Activated naive CD4-positive, alpha-beta T cell treated with anti-CD3 and anti-CD28 coated beads, Interleukin-2, amount 10 ng/mL, durations not matched to agents 7 days and 5 days (primary cell): ENCODE measurements around the gene EZH1.
"Not testable (repeated sequence)": the region's sequence is repeated elsewhere in the genome, so short reads cannot be mapped to it uniquely, and the experiment has no call there.

Source experiments
- CTCF ChIA-PET: fragments of 350-600 bp; sonication (Branson Sonifier 250); formaldehyde crosslinking; loops from one replicate; lab custom pipeline; 2021; ENCODE audit warnings: antibody characterized with exemption; lab: Charles Lee
- DNase-seq: peaks from one replicate; pipeline ENCODE4 v3.0.0-alpha.2; 2020
- H3K27ac Mint-ChIP-seq: one replicate; pipeline ENCODE4 v1.8.0; 2021; ENCODE audit warnings: mild to moderate bottlenecking, moderate library complexity, mixed read lengths
- H3K27me3 Mint-ChIP-seq: one replicate; pipeline ENCODE4 v1.8.0; 2021; ENCODE audit warnings: mild to moderate bottlenecking, mixed read lengths
- H3K36me3 Mint-ChIP-seq: one replicate; pipeline ENCODE4 v1.8.0; 2021; ENCODE audit warnings: mixed read lengths
- H3K4me1 Mint-ChIP-seq: one replicate; pipeline ENCODE4 v1.8.0; 2021; ENCODE audit warnings: mixed read lengths
- H3K4me3 Mint-ChIP-seq: one replicate; pipeline ENCODE4 v1.8.0; 2021; ENCODE audit warnings: mild to moderate bottlenecking, moderate library complexity, mixed read lengths
- H3K9me3 Mint-ChIP-seq: one replicate; pipeline ENCODE4 v1.8.0; 2021; ENCODE audit warnings: mixed read lengths

The EZH1 gene

DNA sequence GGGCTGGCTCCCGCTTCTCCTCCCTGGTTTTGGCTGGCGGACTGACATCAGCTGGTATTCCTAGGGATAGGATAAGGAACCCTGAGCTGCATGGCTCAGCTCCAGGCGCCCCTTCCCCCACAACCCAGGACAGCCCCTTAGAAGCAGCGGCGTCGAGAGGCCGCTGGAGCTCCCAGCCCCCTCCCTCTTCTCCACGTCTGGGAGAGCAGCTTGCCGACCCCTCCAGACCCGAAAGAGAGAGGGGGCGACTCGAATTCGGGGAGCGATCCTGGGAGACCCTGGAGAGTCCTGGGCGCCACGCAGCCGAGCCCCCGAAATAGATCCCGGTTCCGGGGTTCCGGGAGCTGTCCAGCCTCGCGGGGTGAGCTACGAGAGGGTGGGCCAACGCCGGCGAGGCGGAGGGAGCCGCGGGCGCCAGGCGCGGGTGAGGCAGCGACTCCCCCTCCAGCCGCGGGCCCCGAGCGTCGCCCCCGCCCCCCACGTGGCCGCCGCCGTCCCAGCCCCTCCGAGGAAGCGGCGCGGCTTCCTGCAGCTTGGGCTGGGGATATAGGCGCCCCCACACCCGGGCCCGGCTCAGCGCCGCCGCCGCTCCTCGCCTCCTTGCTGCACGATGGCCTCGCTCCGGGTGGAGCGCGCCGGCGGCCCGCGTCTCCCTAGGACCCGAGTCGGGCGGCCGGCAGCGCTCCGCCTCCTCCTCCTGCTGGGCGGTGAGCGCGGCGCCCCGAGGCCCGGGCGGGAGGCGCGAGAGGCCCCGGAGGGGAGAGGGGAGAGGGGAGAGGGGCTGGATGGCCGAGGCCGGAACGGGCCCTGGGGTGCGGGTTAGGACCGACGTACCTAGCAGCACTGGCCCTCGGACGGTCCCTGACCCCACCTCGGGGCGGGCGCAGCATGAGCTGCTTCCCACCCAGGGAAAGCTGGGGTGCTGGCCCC is 16.1 kb upstream of the EZH1 start, which contains the start of gene RAMP2:
Gene RAMP2, plus strand, starts transcription at position 576 of the 930 bp plus-strand sequence. Its CDS starts 35 bp downstream, at position 611.
- peak; percentile 38 for DNase-seq
- Mint-ChIP-seq H3K4me1 (peaks cover 12% of the 10 kb centered on the region), H3K27me3 (peaks cover 89% of the 10 kb centered on the region), H3K36me3 (no peaks in the 10 kb centered on the region), H3K4me3 (peak within 1 kb of the TSS; percentile 41), H3K9me3 (no peaks in the 10 kb centered on the region), H3K27ac (no peak within 1 kb of the TSS)
- CTCF ChIA-PET: interaction anchor here (0.9 to 5.3 kb wide), 6 partner anchors 11 to 182 kb away, joined by 3 to 77 read pairs (median 3); partner anchors contain the start of gene PSMC3IP

DNA sequence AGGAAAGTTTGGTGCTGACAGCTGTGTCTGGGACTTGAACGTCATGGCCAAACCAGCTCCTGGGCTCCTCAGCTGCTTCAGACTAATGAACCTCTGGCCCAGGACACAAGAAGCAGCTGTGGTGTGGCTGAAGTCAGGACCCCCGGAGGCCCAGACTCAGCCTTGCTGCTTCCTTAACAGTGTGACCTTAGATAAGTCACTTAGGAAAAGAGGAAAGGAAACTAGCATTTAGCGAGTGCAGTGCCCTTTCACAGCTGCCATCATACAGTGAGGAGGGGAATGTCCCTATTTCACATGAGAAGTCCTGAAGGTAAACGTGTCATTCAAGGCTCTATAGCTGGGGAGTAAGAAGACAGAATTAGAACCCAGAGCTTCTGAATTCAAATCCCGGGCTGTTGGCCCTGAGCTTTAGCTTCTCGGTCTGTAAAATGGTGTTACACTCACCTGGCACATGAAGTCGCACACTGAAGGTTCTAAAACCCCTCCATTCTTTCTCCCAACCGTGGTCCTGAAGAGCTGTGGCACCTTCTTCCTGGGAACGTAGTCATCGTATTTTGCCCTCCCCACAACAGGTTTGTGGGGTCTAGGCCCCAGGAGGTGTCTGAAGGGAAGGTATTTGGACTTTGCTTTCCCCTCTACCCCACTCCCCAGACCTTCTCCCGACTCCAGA is 15.3 kb upstream of the EZH1 start:
- no peak overlapping the region for H3K27ac Mint-ChIP-seq
- no peaks in the 10 kb centered on the region for H3K36me3 Mint-ChIP-seq
- H3K4me1 Mint-ChIP-seq: peaks cover 12% of the 10 kb centered on the region
- H3K4me3 Mint-ChIP-seq: no peak overlapping the region
- no peaks in the 10 kb centered on the region for H3K9me3 Mint-ChIP-seq
- no peak for DNase-seq
- CTCF ChIA-PET: interaction anchor here (1.0 to 5.3 kb wide), 3 partner anchors 10 to 182 kb away, joined by 3 to 77 read pairs (median 3); partner anchors contain the start of gene PSMC3IP
- peaks cover 92% of the 10 kb centered on the region for H3K27me3 Mint-ChIP-seq

DNA sequence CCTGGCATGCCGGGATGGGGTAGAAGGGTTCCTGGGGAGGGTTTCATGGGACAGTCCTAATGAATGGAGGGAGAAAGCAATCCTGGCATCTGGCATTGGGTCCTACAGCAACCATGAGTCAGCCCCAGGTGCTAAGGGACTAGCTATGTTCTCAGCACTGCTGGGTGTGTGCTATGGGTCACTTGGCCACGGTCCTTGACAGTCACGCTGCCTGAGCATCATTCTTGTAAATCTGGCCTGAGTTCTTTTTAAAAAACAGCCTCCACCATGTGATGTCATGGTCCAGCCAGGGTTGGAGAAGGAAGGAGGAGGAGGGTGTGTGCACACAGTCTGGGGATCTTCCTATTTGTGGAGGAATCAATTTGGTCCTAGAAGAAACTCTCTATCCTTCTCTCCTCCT is 9.9 kb upstream of the EZH1 start:
- Mint-ChIP-seq H3K27me3 (peaks cover 89% of the 10 kb centered on the region), H3K9me3 (no peaks in the 10 kb centered on the region), H3K4me3 (no peak overlapping the region), H3K27ac (no peak overlapping the region), H3K4me1 (no peaks in the 10 kb centered on the region), H3K36me3 (no peaks in the 10 kb centered on the region)
- CTCF ChIA-PET: no interaction called here
- no peak for DNase-seq

DNA sequence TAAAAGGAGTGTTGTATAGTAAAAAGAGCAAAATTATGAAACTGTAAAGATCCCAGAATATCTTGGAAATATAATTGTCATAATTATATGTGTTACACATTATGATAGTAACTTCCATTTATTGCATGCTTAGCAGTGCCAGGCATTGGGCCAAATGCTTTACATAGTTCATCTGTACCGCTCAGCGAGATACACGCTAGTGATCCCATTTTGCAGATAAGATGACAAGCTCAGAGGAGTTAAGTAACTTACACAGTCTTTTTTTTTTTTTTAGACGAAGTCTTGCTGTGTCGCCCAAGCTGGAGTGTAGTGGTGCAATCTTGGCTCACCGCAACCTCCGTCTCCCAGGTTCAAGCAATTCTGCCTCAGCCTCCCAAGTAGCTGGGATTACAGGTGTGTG is 6.8 kb upstream of the EZH1 start:
- CTCF ChIA-PET: interaction anchor here (2.8 kb wide), 1 partner anchor 12 kb away, joined by 10 read pairs; no protein-coding TSS in a partner anchor
- Mint-ChIP-seq H3K4me3 (no peak overlapping the region), H3K4me1 (no peaks in the 10 kb centered on the region)

DNA sequence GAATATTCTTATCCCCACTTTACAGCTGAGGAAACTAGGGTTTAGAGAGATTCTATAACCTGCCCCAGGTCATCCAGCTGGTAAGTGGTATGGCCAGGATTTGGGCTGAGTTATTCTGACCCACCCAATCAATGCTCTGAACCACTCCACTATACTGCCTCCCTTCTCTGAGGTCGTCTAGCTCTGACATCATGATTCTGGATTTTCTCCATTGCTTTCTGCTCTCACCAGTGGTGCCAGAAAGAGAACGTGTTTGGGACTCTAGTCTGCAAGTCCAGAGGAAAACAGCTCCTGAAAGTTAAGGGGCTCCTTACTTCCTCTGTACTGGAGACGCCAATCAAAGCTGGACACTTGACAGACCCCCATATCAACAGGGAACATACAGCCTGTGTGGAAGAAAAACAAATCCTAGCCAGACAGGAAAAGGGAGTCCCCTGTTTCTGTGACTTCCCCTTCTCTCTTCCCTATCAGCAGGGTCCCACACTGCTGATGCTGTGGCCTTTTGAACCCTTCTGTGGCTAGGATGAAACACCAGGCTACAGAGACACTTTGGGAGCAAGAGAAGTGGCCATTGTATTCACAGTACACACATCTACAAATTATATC is 6.0 kb upstream of the EZH1 start:
- CTCF ChIA-PET: interaction anchor here (1.1 to 2.8 kb wide), 2 partner anchors 10 to 13 kb away, joined by 3 to 10 read pairs; partner anchors contain the start of gene RAMP2
- DNase-seq: no peak
- Mint-ChIP-seq H3K4me1 (no peaks in the 10 kb centered on the region), H3K4me3 (no peak overlapping the region), H3K36me3 (no peaks in the 10 kb centered on the region), H3K27me3 (peaks cover 85% of the 10 kb centered on the region), H3K27ac (no peak overlapping the region), H3K9me3 (no peaks in the 10 kb centered on the region)

More for the DNA sequence above, 6.8 kb upstream of the EZH1 start:
- Mint-ChIP-seq H3K36me3 (no peaks in the 10 kb centered on the region), H3K27me3 (peaks cover 85% of the 10 kb centered on the region), H3K9me3 (no peaks in the 10 kb centered on the region), H3K27ac (no peak overlapping the region)
- no peak for DNase-seq

GRCh38 chr17:42748908-42749798 is 4.3 kb upstream of the EZH1 start:
- CTCF ChIA-PET: interaction anchor here (1.0 to 2.8 kb wide), 3 partner anchors 14 to 342 kb away, joined by 3 to 10 read pairs (median 5); no protein-coding TSS in a partner anchor
- Mint-ChIP-seq H3K36me3 (no peaks in the 10 kb centered on the region), H3K4me3 (no peak overlapping the region), H3K27ac (no peak overlapping the region), H3K27me3 (peaks cover 77% of the 10 kb centered on the region), H3K9me3 (no peaks in the 10 kb centered on the region), H3K4me1 (peaks cover 10% of the 10 kb centered on the region)
- no peak for DNase-seq

DNA sequence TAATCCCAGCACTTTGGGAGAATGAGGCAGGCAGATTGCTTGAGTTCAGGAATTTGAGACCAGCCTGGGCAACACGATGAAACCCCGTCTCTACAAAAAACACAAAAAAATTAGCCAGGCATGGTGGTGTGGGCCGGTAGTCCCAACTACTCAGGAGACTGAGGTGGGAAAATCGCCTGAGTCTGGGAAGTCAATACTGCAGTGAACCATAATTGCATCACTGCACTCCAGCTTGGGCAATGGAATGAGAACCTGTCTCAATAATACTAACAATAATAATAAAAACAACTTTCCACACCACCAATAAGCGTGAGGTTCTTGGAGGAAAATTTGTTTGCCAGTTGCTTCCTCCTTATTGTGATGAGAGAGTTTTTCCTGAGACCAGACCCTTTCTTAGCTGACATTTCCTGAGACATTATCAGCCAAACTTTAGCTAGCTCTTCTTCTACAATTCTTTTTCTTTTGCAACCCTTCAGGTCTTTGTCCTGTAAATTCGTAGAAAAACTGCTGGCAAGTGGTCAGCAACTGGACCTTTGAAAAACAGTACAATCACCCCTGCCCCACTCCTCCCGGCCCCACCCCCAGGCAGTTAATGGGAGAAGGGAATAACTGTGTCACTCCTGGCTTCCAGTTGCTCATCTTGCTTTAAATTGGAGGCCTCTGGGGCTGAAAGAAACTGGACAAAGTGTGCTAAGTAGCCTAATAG is 3.5 kb upstream of the EZH1 start:
- CTCF ChIA-PET: interaction anchor here (1.0 kb wide), 1 partner anchor 15 kb away, joined by 5 read pairs; no protein-coding TSS in a partner anchor
- H3K9me3 Mint-ChIP-seq: no peaks in the 10 kb centered on the region
- H3K4me3 Mint-ChIP-seq: no peak overlapping the region
- H3K27me3 Mint-ChIP-seq: peaks cover 69% of the 10 kb centered on the region
- no peak for DNase-seq
- H3K36me3 Mint-ChIP-seq: no peaks in the 10 kb centered on the region
- H3K4me1 Mint-ChIP-seq: peaks cover 18% of the 10 kb centered on the region
- no peak overlapping the region for H3K27ac Mint-ChIP-seq

GRCh38 chr17:42744283-42744805 is 496 bp downstream of the EZH1 start:
- Mint-ChIP-seq H3K27me3 (peaks cover 36% of the 10 kb centered on the region), H3K4me3 (peak overlapping the region; percentile 98), H3K36me3 (no peaks in the 10 kb centered on the region), H3K4me1 (peaks cover 22% of the 10 kb centered on the region), H3K27ac (peak overlapping the region; percentile 94), H3K9me3 (no peaks in the 10 kb centered on the region)
- CTCF ChIA-PET: interaction anchor here (1.3 kb wide), 1 partner anchor 17 kb away, joined by 3 read pairs; no protein-coding TSS in a partner anchor
- peak; percentile 80 for DNase-seq

DNA sequence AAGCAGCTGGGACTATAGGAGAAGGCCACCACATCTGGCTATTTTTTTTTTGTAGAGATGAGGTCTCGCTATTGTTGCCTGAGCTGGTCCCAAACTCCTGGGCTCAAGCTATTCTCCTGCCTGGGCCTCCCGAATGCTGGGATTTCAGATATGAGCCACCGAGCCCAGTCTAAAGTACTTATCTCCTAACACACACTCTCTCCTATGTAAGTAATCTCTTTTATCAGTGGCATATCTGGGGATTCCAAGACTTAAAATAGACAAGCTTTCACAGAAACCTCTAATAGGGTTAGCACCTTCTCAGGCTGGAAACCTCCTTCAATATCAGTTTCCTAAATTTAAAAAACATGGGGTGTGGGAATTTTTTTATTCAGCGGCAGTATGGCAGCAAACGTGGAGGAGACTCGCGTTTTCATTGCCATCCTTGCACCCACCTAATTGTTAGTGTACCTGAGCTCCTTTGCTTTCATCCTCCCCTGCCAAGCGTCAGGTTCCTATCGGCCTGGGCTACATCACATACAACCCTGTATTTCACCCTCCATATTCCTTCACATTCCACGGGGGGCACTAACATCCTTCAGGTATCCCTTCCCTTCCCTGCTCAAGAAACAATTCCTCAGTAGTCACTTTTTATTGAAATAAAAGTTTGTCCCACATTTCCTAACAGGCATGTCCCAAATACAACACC is 1.1 kb downstream of the EZH1 start:
- Mint-ChIP-seq H3K9me3 (no peaks in the 10 kb centered on the region), H3K27ac (peak overlapping the region; percentile 94), H3K27me3 (peaks cover 32% of the 10 kb centered on the region), H3K4me3 (peak overlapping the region; percentile 98), H3K36me3 (no peaks in the 10 kb centered on the region), H3K4me1 (peaks cover 22% of the 10 kb centered on the region)
- no peak for DNase-seq
- CTCF ChIA-PET: interaction anchor here (1.3 kb wide), 1 partner anchor 16 kb away, joined by 3 read pairs; no protein-coding TSS in a partner anchor

DNA sequence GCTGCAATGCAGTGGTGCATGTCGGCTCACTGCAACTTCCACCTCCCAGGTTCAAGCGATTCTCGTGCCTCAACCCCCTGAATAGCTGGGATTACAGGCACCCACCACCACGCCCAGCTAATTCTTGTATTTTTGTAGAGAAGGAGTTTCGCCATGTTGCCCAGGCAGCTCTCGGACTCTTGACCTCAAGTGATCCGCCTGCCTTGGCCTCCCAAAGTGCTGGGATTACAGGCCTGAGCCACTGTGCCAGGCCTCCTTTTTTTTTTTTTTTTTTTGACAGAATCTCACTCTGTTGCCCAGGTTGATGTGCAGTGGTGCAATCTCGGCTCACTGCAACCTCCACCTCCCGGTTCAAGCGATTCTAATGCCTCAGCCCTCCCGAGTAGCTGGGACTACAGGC is 1.9 kb downstream of the EZH1 start:
- Mint-ChIP-seq H3K4me1 (peaks cover 22% of the 10 kb centered on the region), H3K27me3 (peaks cover 23% of the 10 kb centered on the region)
- H3K36me3 Mint-ChIP-seq, H3K27ac Mint-ChIP-seq, DNase-seq, H3K4me3 Mint-ChIP-seq, H3K9me3 Mint-ChIP-seq: not testable (repeated sequence)
- CTCF ChIA-PET: interaction anchor here (1.3 kb wide), 1 partner anchor 16 kb away, joined by 3 read pairs; no protein-coding TSS in a partner anchor

GRCh38 chr17:42740699-42741098 is 4.1 kb downstream of the EZH1 start:
- CTCF ChIA-PET: no interaction called here
- no peak for DNase-seq
- Mint-ChIP-seq H3K4me3 (no peak overlapping the region), H3K9me3 (no peaks in the 10 kb centered on the region), H3K36me3 (no peaks in the 10 kb centered on the region), H3K4me1 (peaks cover 22% of the 10 kb centered on the region), H3K27ac (no peak overlapping the region), H3K27me3 (peaks cover 5% of the 10 kb centered on the region)

DNA sequence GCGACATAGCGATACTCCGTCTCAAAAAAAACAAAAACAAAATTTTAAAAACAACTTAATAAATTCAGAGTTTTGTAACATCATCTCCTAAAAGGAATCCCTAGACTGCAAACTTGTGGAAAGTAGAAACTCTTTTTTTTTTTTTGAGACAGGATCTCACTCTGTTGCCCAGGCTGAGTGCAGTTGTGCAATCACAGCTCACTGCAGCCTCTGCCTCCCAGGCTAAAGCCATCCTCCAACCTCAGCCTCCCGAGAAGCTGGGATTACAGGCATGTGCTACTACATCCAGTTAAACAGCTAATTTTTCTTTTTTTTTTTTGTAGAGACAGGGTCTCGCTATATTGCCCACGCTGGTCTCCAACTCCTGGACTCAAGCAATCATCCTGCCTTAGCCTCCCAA is 19.7 kb downstream of the EZH1 start:
- Mint-ChIP-seq H3K27me3 (no peaks in the 10 kb centered on the region), H3K36me3 (peaks cover 42% of the 10 kb centered on the region), H3K27ac (no peak overlapping the region), H3K9me3 (no peaks in the 10 kb centered on the region), H3K4me3 (no peak overlapping the region), H3K4me1 (peaks cover 2% of the 10 kb centered on the region)
- CTCF ChIA-PET: no interaction called here
- no peak for DNase-seq
